Neural cell (in vitro differentiated cells): Measurements from ENCODE around the gene UVRAG. TPM values are rescaled to one million over a fixed set of nuclear protein-coding genes. Genes with fewer than 3 reads are reported as not detected.
"Not testable (repeated sequence)": the region's sequence is repeated elsewhere in the genome, so short reads cannot be mapped to it uniquely, and the experiment has no call there.

Experiments
- H2AFZ ChIP-seq: fragments of 200-600, 300-800 bp; sonication (generic), shearing (Covaris generic); 2 replicates; pipeline ENCODE4 v1.6.0; 2014; ENCODE audit warnings: low read depth, mild to moderate bottlenecking, antibody characterized with exemption, low read length, moderate library complexity
- H3F3A ChIP-seq: fragments of 200-600 bp; shearing (Covaris generic); 2 replicates; pipeline ENCODE4 v1.6.1; 2016; ENCODE audit warnings: mild to moderate bottlenecking, moderate library complexity, mixed read lengths, antibody characterized with exemption, low read length; ENCODE audit not compliant: insufficient read depth, poor library complexity, severe bottlenecking
- H3K27ac ChIP-seq: fragments of 200-600, 300-800 bp; sonication (generic), shearing (Covaris generic); 2 replicates; pipeline ENCODE4 v1.5.1; 2014; ENCODE audit warnings: mild to moderate bottlenecking, low read length, moderate library complexity
- H3K27me3 ChIP-seq: fragments of 300-800, 200-600 bp; sonication (generic), shearing (Covaris generic); 2 replicates; pipeline ENCODE4 v1.6.0; 2014; ENCODE audit warnings: mild to moderate bottlenecking, low read depth, low read length, moderate library complexity; ENCODE audit not compliant: insufficient read depth
- H3K36me3 ChIP-seq: fragments of 300-800, 200-600 bp; sonication (generic), shearing (Covaris generic); 2 replicates; pipeline ENCODE4 v1.5.1; 2014; ENCODE audit warnings: mild to moderate bottlenecking, antibody characterized with exemption, low read length, moderate library complexity; ENCODE audit not compliant: insufficient read depth
- H3K4me2 ChIP-seq: fragments of 300-800, 200-600 bp; sonication (generic), shearing (Covaris generic); 2 replicates; pipeline ENCODE4 v1.6.0; 2014; ENCODE audit warnings: mild to moderate bottlenecking, low read length
- H3K4me3 ChIP-seq: fragments of 300-800, 200-600 bp; sonication (generic), shearing (Covaris generic); 2 replicates; pipeline ENCODE4 v1.5.1; 2014; ENCODE audit warnings: mild to moderate bottlenecking, low read length, moderate library complexity
- H3K79me2 ChIP-seq: fragments of 200-600 bp; shearing (Covaris generic); replicated peaks from 2 replicates; pipeline ENCODE4 v1.6.0; 2014; ENCODE audit warnings: mild to moderate bottlenecking, low read length, moderate library complexity; ENCODE audit not compliant: insufficient read depth
- H3K9ac ChIP-seq: fragments of 300-800, 200-600 bp; sonication (generic), shearing (Covaris generic); 2 replicates; pipeline ENCODE4 v1.6.1; 2016; ENCODE audit warnings: mild to moderate bottlenecking, low read length, mixed read lengths
- H3K9me2 ChIP-seq: fragments of 200-600 bp; shearing (Covaris generic); 2 replicates; pipeline ENCODE4 v1.6.1; 2016; ENCODE audit warnings: mild to moderate bottlenecking, low read length, mixed read lengths; ENCODE audit not compliant: insufficient read depth
- H3K9me3 ChIP-seq: fragments of 200-600, 300-800 bp; sonication (generic), shearing (Covaris generic); 2 replicates; pipeline ENCODE4 v1.6.1; 2016; ENCODE audit warnings: mild to moderate bottlenecking, mixed run types, low read length, moderate library complexity, mixed read lengths
- H4K20me1 ChIP-seq: fragments of 200-600 bp; shearing (Covaris generic); 2 replicates; pipeline ENCODE4 v1.6.1; 2016; ENCODE audit warnings: mild to moderate bottlenecking, mixed run types; ENCODE audit not compliant: insufficient read depth
- CTCF ChIP-seq: fragments of 450-650 bp; IDR thresholded peaks from 2 replicates; pipeline ENCODE4 v1.5.1; 2014; ENCODE audit warnings: antibody characterized with exemption, mild to moderate bottlenecking, moderate library complexity; ENCODE audit not compliant: poor library complexity, severe bottlenecking
- EP300 ChIP-seq: fragments of 450-650 bp; conservative IDR thresholded peaks from 2 replicates; pipeline ENCODE4 v1.6.1; 2014; ENCODE audit warnings: antibody characterized with exemption, mild to moderate bottlenecking, moderate library complexity; ENCODE audit not compliant: poor library complexity, severe bottlenecking
- EZH2 ChIP-seq: fragments of 200-600, 300-800 bp; shearing (Covaris generic), sonication (generic); IDR thresholded peaks from 2 replicates; pipeline ENCODE4 v1.6.1; 2014; ENCODE audit warnings: antibody characterized with exemption, low read length, borderline replicate concordance, mild to moderate bottlenecking; ENCODE audit not compliant: insufficient read depth, poor library complexity, severe bottlenecking
- MXI1 ChIP-seq: fragments of 450-650 bp; conservative IDR thresholded peaks from 2 replicates; pipeline ENCODE4 v1.6.1; 2014; ENCODE audit warnings: antibody characterized with exemption, mild to moderate bottlenecking; ENCODE audit not compliant: poor library complexity, severe bottlenecking
- POLR2AphosphoS5 ChIP-seq: IDR thresholded peaks from 2 replicates; pipeline ENCODE4 v1.6.1; 2012
- RAD21 ChIP-seq: fragments of 450-650 bp; conservative IDR thresholded peaks from 2 replicates; pipeline ENCODE4 v1.6.1; 2014; ENCODE audit warnings: antibody characterized with exemption, mild to moderate bottlenecking, moderate library complexity
- SMC3 ChIP-seq: fragments of 450-650 bp; conservative IDR thresholded peaks from 2 replicates; pipeline ENCODE4 v1.6.1; 2014; ENCODE audit warnings: antibody characterized with exemption, mild to moderate bottlenecking, moderate library complexity; ENCODE audit not compliant: poor library complexity
- TAF1 ChIP-seq: IDR thresholded peaks from 2 replicates; pipeline ENCODE4 v1.6.1; 2012; ENCODE audit warnings: low read depth
- polyA plus RNA-seq: library from polyadenylated mRNA; depleted of rRNA; stranded (reverse); fragments of >200 nt; gene quantifications from 2 replicates; pipeline ENCODE4 v1.2.3, GENCODE V29; 2014
- TF ChIP-seq, protein P1 (sequence below): IDR thresholded peaks from 2 replicates; pipeline ENCODE4 v1.6.1; 2012; ENCODE audit warnings: borderline replicate concordance

Gene UVRAG
- polyA plus RNA-seq, 1 donor from 2014 or later = 31.6 TPM

GRCh38 chr11:75931124-75931523, 116.1 kb downstream of the UVRAG start:
- Histone ChIP-seq H2AFZ (no peak overlapping the region), H3K36me3 (no peaks in the 10 kb centered on the region), H3K9me2 (no peaks in the 10 kb centered on the region), H4K20me1 (no peaks in the 10 kb centered on the region), H3K27me3 (no peaks in the 10 kb centered on the region), H3K27ac (no peak overlapping the region), H3K9ac (no peak overlapping the region), H3K4me3 (no peak overlapping the region), H3K79me2 (no peaks in the 10 kb centered on the region), H3K4me2 (no peak overlapping the region), H3F3A (no peaks in the 10 kb centered on the region), H3K9me3 (no peaks in the 10 kb centered on the region)
- TF ChIP-seq MXI1 (no peak), POLR2AphosphoS5 (no peak), CTCF (no peak), EZH2 (no peak), TAF1 (no peak), RAD21 (no peak), EP300 (no peak), SMC3 (no peak)
- TF ChIP-seq, protein P1, sequence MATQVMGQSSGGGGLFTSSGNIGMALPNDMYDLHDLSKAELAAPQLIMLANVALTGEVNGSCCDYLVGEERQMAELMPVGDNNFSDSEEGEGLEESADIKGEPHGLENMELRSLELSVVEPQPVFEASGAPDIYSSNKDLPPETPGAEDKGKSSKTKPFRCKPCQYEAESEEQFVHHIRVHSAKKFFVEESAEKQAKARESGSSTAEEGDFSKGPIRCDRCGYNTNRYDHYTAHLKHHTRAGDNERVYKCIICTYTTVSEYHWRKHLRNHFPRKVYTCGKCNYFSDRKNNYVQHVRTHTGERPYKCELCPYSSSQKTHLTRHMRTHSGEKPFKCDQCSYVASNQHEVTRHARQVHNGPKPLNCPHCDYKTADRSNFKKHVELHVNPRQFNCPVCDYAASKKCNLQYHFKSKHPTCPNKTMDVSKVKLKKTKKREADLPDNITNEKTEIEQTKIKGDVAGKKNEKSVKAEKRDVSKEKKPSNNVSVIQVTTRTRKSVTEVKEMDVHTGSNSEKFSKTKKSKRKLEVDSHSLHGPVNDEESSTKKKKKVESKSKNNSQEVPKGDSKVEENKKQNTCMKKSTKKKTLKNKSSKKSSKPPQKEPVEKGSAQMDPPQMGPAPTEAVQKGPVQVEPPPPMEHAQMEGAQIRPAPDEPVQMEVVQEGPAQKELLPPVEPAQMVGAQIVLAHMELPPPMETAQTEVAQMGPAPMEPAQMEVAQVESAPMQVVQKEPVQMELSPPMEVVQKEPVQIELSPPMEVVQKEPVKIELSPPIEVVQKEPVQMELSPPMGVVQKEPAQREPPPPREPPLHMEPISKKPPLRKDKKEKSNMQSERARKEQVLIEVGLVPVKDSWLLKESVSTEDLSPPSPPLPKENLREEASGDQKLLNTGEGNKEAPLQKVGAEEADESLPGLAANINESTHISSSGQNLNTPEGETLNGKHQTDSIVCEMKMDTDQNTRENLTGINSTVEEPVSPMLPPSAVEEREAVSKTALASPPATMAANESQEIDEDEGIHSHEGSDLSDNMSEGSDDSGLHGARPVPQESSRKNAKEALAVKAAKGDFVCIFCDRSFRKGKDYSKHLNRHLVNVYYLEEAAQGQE = no peak

DNA sequence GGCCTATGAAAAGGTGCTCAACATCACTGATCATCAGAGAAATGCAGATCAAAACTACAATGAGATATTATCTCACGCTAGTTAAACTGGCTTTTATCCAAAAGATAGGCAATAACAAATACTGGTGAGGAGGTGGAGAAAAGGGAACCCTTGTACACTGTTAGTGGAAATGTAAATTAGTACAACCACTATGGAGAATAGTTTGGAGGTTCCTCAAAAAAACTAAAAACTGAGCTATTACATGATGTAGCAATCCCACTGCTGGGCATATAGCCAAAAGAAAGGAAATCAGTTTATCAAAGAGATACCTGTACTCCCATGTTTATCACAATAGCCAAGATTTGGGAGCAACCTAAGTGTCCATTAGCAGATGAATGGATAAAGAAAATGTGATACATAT, 118.7 kb downstream of the UVRAG start:
- not testable (repeated sequence) for H3K9me2 ChIP-seq, H3K9ac ChIP-seq, H4K20me1 ChIP-seq, H3K36me3 ChIP-seq, H3K79me2 ChIP-seq, H2AFZ ChIP-seq, H3K9me3 ChIP-seq, H3F3A ChIP-seq, H3K27me3 ChIP-seq, H3K4me2 ChIP-seq, H3K4me3 ChIP-seq, H3K27ac ChIP-seq

- no peak overlapping the region for H2AFZ ChIP-seq
- no peaks in the 10 kb centered on the region for H3K9me3 ChIP-seq
- no peak for TF ChIP-seq CTCF
- TF ChIP-seq EZH2 = no peak
- TF ChIP-seq, protein P1 = no peak
- no peak for TF ChIP-seq MXI1
- no peak for TF ChIP-seq SMC3
- H3K27ac ChIP-seq = no peak overlapping the region
- no peaks in the 10 kb centered on the region for H4K20me1 ChIP-seq
- H3K9ac ChIP-seq = no peak overlapping the region
- H3K9me2 ChIP-seq = no peaks in the 10 kb centered on the region
- H3K36me3 ChIP-seq = no peaks in the 10 kb centered on the region
- no peak overlapping the region for H3K4me2 ChIP-seq
- H3K27me3 ChIP-seq = no peaks in the 10 kb centered on the region
- no peak overlapping the region for H3K4me3 ChIP-seq
- H3K79me2 ChIP-seq = no peaks in the 10 kb centered on the region
- H3F3A ChIP-seq = no peaks in the 10 kb centered on the region
These were observed 119.8 kb downstream of the UVRAG start for GRCh38 chr11:75934851-75935250.
